HEK293T (cell line): ENCODE results near the gene BLCAP.

Source experiments
- CTBP1 ChIP-seq: fragments of 450-650 bp; IDR thresholded peaks from 2 replicates; pipeline ENCODE4 v1.6.1; 2016; ENCODE audit warnings: borderline replicate concordance
- SP1 ChIP-seq: fragments of 450-650 bp; IDR thresholded peaks from 2 replicates; pipeline ENCODE4 v1.6.1; 2017

DNA sequence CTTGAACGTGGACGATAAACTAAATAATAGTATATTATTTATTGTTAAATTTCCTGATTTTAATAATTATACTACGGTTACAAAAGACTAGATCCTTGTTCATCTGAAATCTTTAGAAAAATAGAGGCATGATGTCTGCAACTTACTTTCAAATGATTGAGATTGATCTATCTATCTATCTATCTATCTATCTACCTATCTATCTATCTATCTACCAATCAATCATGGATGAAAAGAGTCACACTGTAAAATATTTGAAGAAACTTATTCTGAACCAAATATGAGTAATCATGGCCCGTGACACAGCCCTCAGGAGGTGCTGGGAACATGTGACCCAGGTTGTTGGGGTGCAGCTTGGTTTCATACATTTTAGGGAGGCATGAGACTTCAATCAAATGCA is 11.7 kb upstream of the BLCAP start:
- no peak for TF ChIP-seq CTBP1
- no peak for TF ChIP-seq SP1
